GM18520 (cell line): ENCODE results near the gene BMP4.

Experiments used
- ATAC-seq: cut with Tn5 transposase; IDR thresholded peaks from one replicate; pipeline ENCODE4 v1.9.1; 2021; ENCODE audit not compliant: unreplicated experiment

Gene BMP4

DNA sequence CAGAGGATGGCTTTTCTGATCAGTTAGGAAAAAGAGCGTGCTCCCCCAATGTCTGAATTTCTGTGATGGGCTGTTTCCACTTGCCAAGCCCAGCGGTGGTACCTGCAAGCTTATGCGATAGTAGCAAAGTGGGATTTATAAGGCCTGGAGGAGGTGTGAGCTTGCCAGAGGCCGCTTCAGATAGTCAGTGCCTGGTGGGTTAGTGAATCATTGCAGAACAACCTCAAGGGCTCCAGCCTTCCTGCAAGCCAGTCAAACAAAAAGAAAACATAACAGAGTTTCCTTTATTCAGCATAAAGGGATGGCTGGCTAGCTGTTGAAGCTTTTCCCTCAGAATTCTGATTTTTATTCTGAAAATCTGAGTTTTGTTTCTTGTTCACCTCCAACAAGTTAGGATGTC is 7.6 kb upstream of the BMP4 start:
- no peak for ATAC-seq

DNA sequence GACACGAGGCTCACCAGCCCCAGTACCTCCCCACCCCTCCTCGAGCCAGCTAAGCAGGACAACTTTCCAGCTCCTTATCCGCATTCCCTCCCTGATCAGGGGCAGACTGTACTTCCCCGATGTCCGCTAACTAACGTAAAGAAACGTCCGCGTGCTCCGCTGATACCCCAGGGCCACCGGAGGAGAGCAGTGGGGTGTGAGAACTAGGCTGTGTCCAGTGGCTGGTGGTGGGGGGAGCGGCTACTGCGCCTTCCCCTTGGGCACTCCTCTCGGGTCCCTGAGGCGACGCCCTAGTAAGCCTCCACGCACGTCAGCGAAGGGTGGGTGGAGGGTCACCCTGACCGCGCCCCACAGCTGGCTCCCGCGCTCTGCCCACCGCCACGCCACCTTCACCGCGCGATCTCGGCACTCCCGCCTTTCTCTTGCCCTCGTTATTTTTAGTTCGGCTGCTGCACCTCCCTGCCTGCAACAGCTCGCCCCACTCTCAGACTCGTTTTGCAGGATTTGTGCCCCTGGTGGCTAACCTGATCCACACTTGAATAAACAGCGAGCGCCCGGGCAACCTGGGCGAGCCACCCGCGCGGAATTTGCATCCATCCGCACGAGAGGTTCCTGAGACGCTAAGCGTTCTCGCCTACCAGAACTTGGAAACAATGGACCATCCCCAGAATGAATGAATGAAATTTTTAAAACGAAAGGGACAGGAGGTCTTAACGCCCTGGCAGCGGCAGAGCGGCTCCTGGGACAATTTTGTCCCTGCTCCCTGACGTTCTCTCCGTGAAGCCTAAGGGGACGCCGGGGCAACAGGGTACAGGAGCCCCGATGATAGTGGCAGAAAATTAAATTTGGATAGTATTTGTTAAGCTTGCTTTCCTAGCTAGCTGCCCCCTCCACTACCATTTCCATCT is 6.9 kb upstream of the BMP4 start:
- ATAC-seq = no peak

DNA sequence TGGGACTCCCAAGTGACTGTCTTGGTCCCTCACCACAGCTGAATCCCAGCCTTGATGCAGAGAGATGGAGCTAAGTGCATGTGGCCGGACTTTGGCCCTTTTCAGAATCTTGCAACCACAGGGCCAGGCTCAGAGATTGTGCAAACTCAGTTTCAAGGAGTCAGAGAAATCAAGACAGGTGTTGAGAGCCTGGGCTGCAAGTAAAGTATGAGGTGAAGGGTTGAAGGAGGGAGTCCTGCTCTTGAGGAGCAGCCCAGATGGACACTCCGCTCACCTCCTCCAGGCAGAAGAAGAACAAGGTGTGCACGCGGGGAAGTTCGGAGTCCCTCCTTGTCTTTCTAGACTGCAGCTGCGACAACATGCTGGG is 6.3 kb upstream of the BMP4 start:
- ATAC-seq = no peak

DNA sequence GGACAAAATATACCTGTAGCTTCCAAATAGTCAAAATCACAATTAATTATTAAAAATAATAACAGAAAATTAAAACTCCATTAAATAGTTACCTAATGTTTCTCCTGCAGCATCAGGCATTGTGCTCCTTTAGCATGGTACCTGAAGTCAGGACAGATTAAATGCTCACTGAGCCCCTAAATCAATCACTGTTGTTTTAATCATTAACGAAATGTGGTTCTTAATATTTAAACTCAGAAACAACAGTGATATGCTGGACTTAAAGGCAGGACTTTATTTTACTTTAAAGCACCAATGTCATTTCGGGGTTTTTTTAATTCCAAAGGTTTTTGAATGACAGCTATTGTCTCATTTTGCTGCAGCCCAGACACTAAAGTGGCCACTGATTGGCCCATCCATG is 2.0 kb upstream of the BMP4 start:
- ATAC-seq = no peak

DNA sequence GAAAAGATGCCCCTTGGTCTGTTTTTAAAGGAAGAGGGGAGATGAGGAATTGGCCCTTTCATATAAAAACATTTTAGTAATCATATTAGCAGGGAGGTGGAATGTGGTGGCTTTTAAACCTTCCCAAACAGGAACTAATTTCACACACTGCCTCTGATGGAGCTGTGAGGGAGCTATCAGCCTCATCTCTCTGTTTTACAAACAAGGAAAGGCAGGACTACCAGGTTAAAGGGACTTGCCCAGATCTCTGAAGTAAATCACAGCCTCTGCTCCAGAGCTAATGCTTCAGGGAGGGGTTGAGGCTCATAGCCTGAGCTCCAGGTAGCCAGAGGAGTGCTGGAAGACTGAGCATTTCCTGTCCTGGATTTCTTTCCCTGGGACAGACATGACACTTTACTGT is 1.1 kb upstream of the BMP4 start:
- no peak for ATAC-seq

DNA sequence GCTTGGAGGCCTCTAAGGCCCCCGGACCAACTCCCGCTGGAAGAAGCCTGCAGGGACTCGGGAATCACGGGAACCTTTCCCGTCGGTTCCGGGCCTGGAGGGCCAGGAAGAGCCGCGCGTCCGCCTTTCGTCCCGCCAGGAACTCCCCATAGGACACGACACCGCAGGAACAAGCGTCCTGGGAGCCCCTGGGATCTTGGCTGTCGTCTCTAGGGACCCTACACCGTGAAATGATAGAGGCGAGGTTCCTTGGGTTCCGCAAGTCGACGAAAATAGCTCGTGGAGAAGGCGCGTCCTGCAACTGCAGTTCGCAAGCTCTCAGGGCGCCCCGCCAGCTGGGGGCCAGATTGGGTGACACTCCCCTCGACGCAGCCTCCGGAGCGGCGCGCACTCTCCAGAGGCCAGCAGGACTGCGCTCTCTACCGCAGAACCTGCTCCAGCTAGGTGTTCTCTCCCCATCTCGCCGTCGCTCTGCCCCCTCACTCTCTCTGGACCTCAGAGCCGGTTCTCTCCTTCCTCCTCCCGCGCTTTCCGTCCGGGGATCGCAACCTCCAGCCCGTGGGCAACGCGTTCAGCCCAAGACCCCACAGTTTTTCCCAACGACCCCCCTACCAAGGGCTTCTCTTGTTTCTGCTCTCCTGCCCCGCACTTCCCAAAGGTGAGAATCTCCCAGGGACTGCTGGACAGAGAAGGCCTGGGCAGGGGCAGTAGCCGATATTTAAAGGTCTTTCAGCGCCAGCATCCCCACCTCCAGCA is 776 bp downstream of the BMP4 start:
- no peak for ATAC-seq

DNA sequence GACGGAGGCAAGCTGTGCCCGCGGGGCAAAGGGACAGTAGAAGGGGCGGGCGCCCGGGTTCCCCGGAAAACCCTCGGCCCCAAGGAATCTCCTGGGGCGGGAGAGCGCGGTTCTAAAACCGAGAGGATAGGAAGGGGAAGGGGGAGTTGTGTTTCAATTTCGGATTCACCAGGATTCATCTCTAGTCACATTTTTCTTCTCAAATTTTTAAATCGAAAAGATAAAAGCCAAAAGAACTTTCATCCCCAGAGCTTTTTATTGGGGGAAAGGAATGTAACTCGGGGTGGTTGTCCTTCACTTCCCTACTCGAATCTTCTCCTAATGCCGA is 1.4 kb downstream of the BMP4 start:
- no peak for ATAC-seq

DNA sequence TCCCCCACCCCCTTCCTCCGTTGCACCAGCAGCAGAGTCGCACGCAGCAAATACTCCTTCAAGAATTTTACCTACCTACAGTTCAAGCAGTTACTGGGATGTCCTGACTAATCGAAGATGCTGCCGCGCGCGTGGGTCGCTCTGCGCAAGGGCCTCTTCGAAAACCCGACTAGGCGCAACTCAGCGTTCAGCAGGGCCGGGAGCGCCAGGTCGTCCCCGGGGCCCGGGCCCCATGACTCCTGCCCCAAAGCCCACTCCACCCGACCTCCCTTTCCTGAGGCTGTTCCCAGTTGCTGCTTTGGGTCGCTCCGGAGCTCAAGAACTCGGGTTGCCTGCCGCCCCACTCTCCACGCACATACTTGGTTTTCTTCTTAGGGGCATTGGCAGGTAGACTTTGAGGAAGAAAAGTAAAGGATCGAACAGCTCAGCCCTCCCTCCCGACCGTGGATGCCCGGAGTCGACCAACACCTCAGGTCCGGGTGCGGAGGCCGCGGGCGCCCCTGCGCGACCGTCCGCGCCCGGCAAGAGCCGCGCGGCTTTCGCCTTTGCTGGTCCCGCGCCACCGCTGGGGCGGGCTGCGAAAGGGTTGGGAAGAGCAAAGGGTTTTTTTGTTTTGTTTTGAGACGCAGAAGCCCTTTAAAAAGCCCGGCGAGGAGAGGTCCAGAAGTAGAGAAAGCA is 1.9 kb downstream of the BMP4 start:
- no peak for ATAC-seq

DNA sequence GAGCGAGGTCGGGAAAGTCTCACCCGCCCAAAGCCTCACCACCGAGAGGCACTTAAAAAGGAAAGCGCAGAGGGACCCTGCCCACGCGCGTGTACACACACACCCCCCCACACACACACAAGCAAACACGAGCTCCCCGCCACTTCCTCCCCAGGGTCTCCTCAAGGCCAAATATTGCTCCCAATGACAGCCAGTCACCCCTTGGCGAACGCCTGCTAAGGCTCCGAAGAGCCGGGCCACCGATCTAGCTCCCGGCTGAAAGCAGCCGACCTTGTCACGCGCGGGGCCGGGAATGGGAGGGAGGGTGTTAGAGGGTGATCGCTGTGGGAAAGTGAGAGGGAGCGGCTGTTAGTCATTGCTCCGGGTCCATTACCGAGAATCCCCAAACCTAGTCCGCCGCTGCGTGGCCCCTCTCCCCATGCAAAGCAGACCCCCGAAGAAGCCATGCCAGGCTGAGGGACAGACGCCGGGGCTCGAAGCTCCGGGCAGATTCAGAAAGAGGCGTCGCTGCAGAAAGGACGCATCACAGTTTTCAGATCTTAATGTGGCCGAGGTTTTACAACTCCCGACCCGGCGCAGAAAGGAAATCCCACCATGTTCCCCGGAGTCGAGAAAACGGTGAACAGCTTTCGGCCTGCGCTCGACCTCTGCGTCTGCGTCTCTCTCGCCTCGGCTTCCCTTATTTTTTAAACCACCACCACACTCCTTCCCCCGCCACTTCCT is 2.6 kb downstream of the BMP4 start:
- ATAC-seq = no peak

DNA sequence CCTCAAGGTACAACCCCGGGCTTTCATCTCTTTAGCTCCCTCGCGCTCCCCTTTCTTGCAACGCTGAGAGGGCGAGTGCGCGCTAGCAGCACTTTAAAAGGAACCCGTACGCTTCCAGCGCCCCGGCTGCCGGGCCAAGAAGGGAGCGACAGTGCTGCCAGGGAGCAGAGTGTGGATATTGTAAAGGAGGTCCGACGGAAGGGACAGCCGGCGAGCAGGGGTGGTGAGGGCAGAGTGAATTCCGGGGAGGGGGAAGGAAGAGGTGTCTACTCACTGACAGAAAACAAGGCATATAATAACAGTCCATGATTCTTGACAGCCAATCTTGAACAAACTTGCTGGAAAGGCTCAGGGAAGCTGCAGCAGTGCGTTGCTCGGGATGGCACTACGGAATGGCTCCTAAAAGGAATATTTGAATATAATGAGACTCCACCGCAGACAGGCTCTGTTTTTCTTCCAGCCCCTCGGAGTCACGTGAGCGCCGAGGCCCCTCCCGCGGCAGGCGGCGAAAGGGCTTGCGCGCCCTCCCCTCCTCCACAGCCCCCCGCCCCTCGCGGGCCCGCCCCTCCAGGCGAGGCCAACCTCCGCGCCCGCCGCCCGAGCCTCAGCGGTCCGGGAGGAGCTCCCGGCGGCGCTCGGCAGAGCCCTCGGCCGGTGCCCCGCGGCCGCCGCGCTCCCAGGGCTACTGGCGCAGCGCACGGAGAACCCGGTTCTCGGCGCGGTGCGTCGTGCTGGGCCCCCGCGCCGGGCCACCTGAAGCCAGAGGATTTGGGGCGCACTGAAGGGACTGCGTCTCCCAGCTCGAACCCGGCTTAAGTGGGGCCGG is 3.4 kb downstream of the BMP4 start:
- no peak for ATAC-seq

DNA sequence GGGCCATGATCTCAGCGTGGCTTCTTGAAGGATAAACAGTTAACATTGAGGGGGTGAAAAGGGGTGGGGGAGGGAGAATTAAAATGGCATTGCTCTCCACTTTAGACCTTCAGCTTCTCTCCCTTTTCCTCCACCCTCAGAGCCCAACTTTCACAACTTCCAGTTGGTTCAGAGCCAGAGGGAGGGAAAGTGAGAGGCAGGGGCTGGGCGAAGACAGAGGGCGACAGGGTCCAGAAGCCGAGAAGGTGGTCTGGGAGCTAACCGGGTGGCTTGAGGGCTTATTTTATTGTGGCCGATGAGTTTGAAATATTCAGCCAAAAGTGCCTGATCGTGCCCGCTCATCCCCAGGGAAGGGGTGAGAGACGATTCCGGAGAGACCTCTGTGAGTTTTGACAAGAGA is 4.1 kb downstream of the BMP4 start:
- no peak for ATAC-seq

DNA sequence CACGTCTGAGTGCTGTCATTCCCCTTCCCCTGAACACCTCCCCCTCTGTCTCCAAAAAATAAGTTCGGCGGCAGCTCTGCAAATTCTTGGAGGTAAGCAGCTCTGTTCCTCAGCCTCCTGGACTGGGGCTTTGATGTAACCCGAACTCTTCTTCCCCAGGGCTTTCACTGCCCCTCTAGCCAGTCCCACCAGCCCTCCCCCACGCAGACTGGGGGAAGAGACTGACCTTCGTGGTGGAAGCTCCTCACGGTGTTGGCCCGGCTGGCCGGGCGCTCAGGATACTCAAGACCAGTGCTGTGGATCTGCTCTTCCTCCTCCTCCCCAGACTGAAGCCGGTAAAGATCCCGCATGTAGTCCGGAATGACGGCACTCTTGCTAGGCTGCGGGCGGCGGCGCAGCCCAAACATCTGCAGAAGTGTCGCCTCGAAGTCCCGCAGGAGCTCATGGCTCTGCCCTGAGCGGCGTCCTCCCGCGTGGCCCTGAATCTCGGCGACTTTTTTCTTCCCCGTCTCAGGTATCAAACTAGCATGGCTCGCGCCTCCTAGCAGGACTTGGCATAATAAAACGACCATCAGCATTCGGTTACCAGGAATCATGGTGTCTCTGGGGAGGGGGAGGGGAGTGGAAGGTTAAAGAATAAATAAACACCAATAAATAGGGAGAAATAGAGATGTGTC is 4.9 kb downstream of the BMP4 start:
- ATAC-seq = no peak

DNA sequence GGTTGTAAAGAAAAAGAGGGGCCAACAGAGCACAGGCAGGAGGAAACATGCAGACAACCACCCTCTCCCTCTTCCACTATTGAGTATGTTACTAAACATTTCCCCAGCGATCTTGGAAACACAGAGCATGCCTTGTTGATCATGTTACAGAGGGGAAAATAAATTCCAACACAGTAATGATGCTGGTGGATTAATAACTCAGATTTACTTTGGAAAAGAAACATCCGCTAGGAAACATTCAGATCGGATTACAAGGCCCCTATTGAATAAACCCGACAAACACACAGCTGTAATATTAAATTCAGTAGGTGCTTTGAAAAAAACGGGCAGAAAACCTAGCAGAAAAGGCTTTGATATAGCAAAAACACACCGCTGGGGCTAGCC is 5.4 kb downstream of the BMP4 start:
- no peak for ATAC-seq

DNA sequence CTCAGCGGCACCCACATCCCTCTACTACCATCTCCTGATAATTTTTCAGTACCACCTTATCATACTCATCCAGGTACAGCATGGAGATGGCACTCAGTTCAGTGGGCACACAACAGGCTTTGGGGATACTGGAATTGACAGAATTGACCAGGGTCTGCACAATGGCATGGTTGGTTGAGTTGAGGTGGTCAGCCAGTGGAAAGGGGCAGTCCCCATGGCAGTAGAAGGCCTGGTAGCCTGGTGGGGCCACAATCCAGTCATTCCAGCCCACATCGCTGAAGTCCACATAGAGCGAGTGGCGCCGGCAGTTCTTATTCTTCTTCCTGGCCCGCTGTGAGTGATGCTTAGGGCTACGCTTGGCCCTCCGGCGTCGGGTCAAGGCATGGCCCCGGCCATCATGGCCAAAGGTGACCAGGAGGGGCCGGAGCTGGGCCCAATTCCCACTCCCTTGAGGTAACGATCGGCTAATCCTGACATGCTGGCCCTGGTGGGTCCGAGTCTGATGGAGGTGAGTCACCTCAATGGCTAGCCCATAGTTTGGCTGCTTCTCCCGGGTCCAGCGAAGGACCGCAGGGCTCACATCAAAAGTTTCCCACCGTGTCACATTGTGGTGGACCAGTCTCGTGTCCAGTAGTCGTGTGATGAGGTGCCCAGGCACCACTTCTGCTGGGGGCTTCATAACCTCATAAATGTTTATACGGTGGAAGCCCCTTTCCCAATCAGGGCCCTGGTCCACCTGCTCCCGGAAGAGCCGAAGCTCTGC is 6.4 kb downstream of the BMP4 start:
- ATAC-seq = no peak

DNA sequence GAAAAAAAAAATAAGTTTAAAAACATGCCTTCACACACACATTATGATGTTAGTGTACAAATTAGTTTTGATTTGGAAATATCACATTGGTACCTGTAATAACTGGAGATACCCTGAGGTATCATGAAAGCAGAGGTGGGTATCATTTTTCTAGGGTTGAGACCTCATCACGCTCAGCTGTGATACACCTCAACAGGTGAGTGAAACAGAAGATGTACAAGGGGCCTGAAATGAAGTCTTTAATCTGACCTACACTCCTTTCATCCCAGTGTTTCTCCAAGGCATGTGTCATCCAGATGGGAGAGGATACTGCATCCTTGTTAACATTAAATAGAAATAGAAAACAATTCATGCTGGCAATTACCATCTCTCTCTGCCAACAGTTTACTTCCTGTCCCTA is 7.4 kb downstream of the BMP4 start:
- ATAC-seq = no peak

DNA sequence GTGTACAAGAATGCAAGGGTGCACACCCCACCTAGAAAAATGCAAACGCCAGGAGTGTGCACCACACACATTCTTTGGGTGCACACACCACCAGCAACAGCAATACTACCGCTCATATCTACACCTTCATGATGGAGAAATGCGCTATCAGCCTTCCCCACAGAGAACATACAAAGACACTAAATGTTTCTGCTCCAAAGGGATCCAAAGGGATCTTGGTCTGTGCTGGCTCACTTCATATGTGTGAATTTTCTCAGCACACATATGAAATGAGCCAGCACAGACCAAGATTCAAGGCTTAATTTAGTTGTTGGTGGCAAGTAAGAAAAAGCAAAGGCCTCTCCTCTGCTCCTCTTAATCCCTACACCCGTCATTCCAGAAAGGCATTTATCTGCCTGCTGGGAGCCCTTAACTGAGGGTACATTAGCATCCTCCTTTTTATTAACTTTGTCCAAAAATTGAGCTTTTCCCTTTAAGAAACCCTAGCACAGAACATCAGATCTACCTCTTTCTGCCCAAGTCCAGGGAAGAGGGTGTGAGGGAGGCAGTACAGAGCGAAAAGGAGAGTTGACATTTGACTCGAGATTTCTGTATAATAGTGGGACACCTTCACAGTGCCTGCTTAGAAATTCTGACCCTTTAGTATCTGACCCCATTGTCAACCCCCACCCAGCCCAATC is 8.3 kb downstream of the BMP4 start:
- no peak for ATAC-seq

DNA sequence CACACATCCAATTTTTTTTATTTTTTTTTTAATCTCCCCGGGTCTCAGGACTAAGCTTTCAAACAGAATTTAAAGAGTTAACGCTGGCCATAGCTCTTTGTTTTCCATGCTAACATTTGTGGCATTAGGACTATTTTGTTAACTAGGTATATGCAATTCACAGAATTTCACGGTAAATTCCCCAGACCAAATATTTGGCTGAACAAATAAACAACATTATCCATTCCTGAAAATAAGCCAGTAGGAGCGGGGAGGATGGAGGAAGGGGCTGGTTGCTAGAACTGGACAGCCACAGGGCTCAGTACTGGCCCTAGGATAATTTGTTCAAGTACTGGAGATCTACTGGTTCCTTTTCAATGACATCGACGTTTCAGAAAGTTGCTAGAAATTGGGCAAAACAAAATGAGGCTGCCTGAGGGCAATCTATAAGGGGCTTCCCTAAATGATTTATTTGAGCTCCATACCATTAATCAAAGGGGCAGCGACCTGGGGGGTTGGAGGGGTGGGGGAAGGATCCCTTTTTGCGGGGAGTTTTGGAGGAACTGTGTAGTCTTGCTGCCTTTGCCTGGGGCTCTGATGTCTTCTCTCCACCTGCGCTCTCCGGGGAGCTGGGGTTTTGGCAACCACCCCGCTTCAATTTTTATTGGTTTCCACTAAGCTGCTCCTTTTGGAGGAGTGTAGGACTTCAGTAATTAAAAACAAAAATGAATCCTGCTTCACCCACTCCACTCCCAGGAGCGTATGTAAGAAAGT is 9.0 kb downstream of the BMP4 start:
- no peak for ATAC-seq

DNA sequence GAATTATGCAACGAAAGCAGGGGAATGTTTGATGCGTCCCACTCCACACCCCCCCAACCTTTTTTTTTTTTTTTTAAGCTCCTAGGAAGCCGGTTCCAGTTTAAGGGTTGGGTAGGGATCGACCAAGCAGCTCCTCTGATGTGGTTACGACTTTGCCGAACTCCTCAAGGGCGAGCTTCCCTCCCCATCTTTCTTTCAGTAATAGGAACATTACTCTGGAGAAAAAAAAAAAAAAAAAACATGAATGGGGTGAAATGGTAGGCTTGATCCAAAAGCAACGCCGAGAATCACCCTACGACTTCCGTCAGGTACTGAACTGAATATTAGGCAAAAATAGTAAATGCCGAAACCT is 9.6 kb downstream of the BMP4 start:
- no peak for ATAC-seq
